ENCODE results near the gene LDLRAD3.

- TF ChIP-seq CREB1 (IDR thresholded peaks at IDR 0.05; ENCODE audit: low read depth) (no peak), REST (IDR thresholded peaks at IDR 0.05; ENCODE audit: low read depth) (no peak), EP300 (IDR thresholded peaks at IDR 0.05; ENCODE audit: borderline replicate concordance) (no peak), CEBPB (IDR thresholded peaks at IDR 0.05) (no peak), ZBTB7A (IDR thresholded peaks at IDR 0.05; ENCODE audit: low read depth) (no peak), MAX (IDR thresholded peaks at IDR 0.05) (no peak), TAF1 (IDR thresholded peaks at IDR 0.05; ENCODE audit: low read depth) (no peak), NFIC (IDR thresholded peaks at IDR 0.05) (no peak), RAD21 (IDR thresholded peaks at IDR 0.05; ENCODE audit: low read depth) (no peak), EGR1 (IDR thresholded peaks at IDR 0.05) (no peak), FOXM1 (IDR thresholded peaks at IDR 0.05; ENCODE audit: borderline replicate concordance, low read depth) (no peak), USF1 (IDR thresholded peaks at IDR 0.05) (no peak), YY1 (IDR thresholded peaks at IDR 0.05; ENCODE audit: low read depth) (no peak)
These were observed 30.8 kb upstream of the LDLRAD3 start for GRCh38 chr11:35912883-35913624.
